Panc1 (cell line): ENCODE results near the gene HTR1D. TPM values are rescaled to one million over a fixed set of nuclear protein-coding genes. Genes with fewer than 3 reads are reported as not detected.

ENCODE experiments used
- ATAC-seq: fragments of 200-7000 bp; cut with Tn5 transposase; 2 replicates; pipeline ENCODE4 v1.9.1; 2020; ENCODE audit warnings: mild to moderate bottlenecking, moderate library complexity
- BruUV-seq: library from RNA; stranded (reverse); fragments of 400-500 nt; replicated peaks from 2 replicates; lab custom pipeline; 2021; lab: Mats Ljungman, UMichigan
- CTCF ChIA-PET: fragments of 300-600 bp; sonication (Branson Sonifier 250); formaldehyde crosslinking; loops from one replicate; lab custom pipeline; 2022; ENCODE audit warnings: antibody characterized with exemption; lab: Charles Lee
- POLR2A ChIA-PET: fragments of 300-600 bp; sonication (Branson Sonifier 250); formaldehyde crosslinking; loops from one replicate; lab custom pipeline; 2022; ENCODE audit warnings: antibody characterized with exemption; lab: Charles Lee
- DNase-seq: peaks from one replicate; pipeline ENCODE4 v3.0.0-alpha.2; 2010; ENCODE audit warnings: low read depth, low spot score
- H3K27ac ChIP-seq: 2 replicates; pipeline ENCODE4 v1.5.1; 2011; ENCODE audit warnings: mild to moderate bottlenecking, low read length, inconsistent platforms
- H3K27me3 ChIP-seq: fragments of 200-500 bp; sonication (Bioruptor generic); 2 replicates; pipeline ENCODE4 v1.6.0; 2014; ENCODE audit warnings: low read length, inconsistent platforms; ENCODE audit not compliant: control insufficient read depth, insufficient read depth
- H3K36me3 ChIP-seq: fragments of 200-500 bp; sonication (Bioruptor generic); 2 replicates; pipeline ENCODE4 v1.5.1; 2014; ENCODE audit warnings: inconsistent platforms, mild to moderate bottlenecking, low read length, moderate library complexity; ENCODE audit not compliant: control insufficient read depth, insufficient read depth
- H3K4me1 ChIP-seq: 2 replicates; pipeline ENCODE4 v1.5.1; 2011; ENCODE audit warnings: inconsistent platforms, mild to moderate bottlenecking, low read length, moderate library complexity; ENCODE audit not compliant: control insufficient read depth, insufficient read depth
- H3K4me3 ChIP-seq, 2 experiments: 2 replicates each; pipeline ENCODE4 v1.5.1; 2011 to 2012; ENCODE audit warnings: low read depth in 2 of 2, low read length in 2 of 2, mild to moderate bottlenecking in 2 of 2, inconsistent platforms in 1 of 2, moderate library complexity in 1 of 2
- H3K9me3 ChIP-seq: fragments of 200-500 bp; sonication (Bioruptor generic); 2 replicates; pipeline ENCODE4 v1.5.1; 2014; ENCODE audit warnings: low read depth, mild to moderate bottlenecking, inconsistent platforms, low read length, moderate library complexity; ENCODE audit not compliant: control insufficient read depth, insufficient read depth
- POLR2AphosphoS5 ChIP-seq: IDR thresholded peaks from 2 replicates; pipeline ENCODE4 v1.6.1; 2012; ENCODE audit warnings: mild to moderate bottlenecking, low read depth, low read length, moderate library complexity
- SIN3A ChIP-seq: IDR thresholded peaks from 2 replicates; pipeline ENCODE4 v1.6.1; 2012; ENCODE audit warnings: low read depth, mild to moderate bottlenecking, low read length, moderate library complexity, borderline replicate concordance; ENCODE audit not compliant: insufficient read depth
- TCF7L2 ChIP-seq: IDR thresholded peaks from 2 replicates; pipeline ENCODE4 v1.6.1; 2011; ENCODE audit warnings: mild to moderate bottlenecking, low read depth, low read length, inconsistent platforms
- in situ Hi-C: cut with HindIII; loops from 2 replicates; pipeline ENCODE4 v1.10.0; 2016; ENCODE audit warnings: low sequenced_read_pairs, low pct_unique_long_range_greater_than_20kb
- intact Hi-C: fragments of 100-400 bp; cut with micrococcal nuclease; formaldehyde crosslinking; loops from one replicate; pipeline ENCODE4 v1.10.0; 2022; ENCODE audit not compliant: unreplicated experiment
- total RNA-seq: library from RNA; stranded (reverse); gene quantifications from one replicate; pipeline ENCODE4 v1.2.1, GENCODE V29; 2021; ENCODE audit not compliant: unreplicated experiment
- TF ChIP-seq, protein P1 (sequence below), 2 experiments: IDR thresholded peaks; 2 replicates each; pipeline ENCODE4 v1.6.1; 2011 to 2012; ENCODE audit warnings: low read depth in 2 of 2, control low read depth in 1 of 2, low read length in 1 of 2, mild to moderate bottlenecking in 1 of 2, moderate library complexity in 1 of 2; ENCODE audit not compliant: insufficient read depth in 1 of 2
- TF ChIP-seq, protein P2 (sequence below): fragments of 450-650 bp; IDR thresholded peaks from 2 replicates; pipeline ENCODE4 v1.5.1; 2017; ENCODE audit warnings: mild to moderate bottlenecking

Gene HTR1D
- total RNA-seq, 1 experiment from 2014 or later, result 3.5 TPM

DNA sequence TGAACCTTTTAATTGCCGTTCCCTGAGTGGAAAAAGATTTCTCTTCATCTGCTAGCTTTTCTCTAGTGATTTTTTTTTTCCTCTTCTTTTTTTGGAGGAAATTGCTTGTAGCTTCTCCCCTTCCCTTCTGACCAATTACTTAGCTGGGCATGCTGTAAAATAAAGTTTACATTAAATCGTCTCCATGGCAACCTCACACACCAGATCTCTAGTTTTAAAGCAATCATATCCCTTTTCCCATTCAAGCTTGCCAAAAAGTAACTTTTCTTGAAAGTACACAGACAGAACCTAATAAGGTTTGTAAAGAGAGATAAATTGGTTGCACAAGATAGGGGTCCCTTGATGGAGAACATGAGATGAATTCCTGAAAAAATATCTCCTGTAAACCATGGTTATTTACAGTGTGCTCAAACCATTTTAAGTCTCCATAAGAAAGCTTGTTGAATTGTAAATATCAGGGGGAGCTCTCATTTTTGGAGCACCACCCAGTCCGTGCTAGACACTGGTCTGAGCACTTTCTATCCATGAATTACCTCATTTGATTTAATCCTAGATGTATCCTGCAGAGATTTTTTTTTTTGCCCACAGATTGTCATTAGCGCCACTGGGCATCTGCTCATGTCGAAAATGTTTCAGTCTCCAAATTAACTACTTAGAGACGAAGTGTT, 32.6 kb upstream of the HTR1D start:
- POLR2A ChIA-PET, result no interaction called here
- BruUV-seq, result no TSS peak
- TF ChIP-seq, protein P1, sequence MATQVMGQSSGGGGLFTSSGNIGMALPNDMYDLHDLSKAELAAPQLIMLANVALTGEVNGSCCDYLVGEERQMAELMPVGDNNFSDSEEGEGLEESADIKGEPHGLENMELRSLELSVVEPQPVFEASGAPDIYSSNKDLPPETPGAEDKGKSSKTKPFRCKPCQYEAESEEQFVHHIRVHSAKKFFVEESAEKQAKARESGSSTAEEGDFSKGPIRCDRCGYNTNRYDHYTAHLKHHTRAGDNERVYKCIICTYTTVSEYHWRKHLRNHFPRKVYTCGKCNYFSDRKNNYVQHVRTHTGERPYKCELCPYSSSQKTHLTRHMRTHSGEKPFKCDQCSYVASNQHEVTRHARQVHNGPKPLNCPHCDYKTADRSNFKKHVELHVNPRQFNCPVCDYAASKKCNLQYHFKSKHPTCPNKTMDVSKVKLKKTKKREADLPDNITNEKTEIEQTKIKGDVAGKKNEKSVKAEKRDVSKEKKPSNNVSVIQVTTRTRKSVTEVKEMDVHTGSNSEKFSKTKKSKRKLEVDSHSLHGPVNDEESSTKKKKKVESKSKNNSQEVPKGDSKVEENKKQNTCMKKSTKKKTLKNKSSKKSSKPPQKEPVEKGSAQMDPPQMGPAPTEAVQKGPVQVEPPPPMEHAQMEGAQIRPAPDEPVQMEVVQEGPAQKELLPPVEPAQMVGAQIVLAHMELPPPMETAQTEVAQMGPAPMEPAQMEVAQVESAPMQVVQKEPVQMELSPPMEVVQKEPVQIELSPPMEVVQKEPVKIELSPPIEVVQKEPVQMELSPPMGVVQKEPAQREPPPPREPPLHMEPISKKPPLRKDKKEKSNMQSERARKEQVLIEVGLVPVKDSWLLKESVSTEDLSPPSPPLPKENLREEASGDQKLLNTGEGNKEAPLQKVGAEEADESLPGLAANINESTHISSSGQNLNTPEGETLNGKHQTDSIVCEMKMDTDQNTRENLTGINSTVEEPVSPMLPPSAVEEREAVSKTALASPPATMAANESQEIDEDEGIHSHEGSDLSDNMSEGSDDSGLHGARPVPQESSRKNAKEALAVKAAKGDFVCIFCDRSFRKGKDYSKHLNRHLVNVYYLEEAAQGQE (IDR thresholded peaks at IDR 0.05; ENCODE audit: insufficient read depth in 1 of 2, low read depth in 2 of 2, low read length in 1 of 2), result no peak
- no peak for TF ChIP-seq TCF7L2
- TF ChIP-seq SIN3A, result no peak
- no peak for TF ChIP-seq POLR2AphosphoS5
- intact Hi-C loops, result no loop called here
- CTCF ChIA-PET, result interaction anchor here (0.5 to 0.7 kb wide), 2 partner anchors 294 to 387 kb away, joined by 5 to 7 read pairs; no protein-coding TSS in a partner anchor
- no peak for DNase-seq
- H3K4me1 ChIP-seq, result no peaks in the 10 kb centered on the region
- H3K9me3 ChIP-seq, result no peaks in the 10 kb centered on the region
- ATAC-seq, result no peak
- no peaks in the 10 kb centered on the region for H3K27me3 ChIP-seq
- in situ Hi-C loops, result no loop called here
- H3K4me3 ChIP-seq, result no peak overlapping the region
- no peaks in the 10 kb centered on the region for H3K36me3 ChIP-seq
- no peak overlapping the region for H3K27ac ChIP-seq

DNA sequence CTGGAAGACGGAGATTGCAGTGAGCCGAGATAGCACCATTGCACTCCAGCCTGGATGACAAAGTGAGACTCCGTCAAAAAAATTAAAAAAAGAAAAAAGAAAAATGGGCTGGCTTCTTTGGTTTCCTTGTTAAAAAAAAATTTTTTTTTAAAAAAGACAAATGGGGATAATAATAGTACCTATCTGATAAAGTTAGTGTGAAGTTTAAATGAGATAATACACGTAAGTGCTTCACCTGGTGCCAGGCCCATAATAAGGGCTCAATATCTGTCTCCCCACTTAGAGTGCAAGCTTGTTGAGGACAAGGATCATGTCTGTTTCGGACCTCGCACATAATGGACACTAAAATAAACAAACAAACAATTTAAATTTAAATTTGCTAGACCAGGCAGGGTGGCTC, 30.0 kb upstream of the HTR1D start:
- no peaks in the 10 kb centered on the region for H3K9me3 ChIP-seq
- CTCF ChIA-PET, result no interaction called here
- H3K4me3 ChIP-seq, result no peak overlapping the region
- H3K27me3 ChIP-seq, result no peaks in the 10 kb centered on the region
- H3K27ac ChIP-seq, result no peak overlapping the region
- intact Hi-C loops, result no loop called here
- in situ Hi-C loops, result no loop called here
- BruUV-seq, result no TSS peak
- no peak for DNase-seq
- TF ChIP-seq, protein P2, sequence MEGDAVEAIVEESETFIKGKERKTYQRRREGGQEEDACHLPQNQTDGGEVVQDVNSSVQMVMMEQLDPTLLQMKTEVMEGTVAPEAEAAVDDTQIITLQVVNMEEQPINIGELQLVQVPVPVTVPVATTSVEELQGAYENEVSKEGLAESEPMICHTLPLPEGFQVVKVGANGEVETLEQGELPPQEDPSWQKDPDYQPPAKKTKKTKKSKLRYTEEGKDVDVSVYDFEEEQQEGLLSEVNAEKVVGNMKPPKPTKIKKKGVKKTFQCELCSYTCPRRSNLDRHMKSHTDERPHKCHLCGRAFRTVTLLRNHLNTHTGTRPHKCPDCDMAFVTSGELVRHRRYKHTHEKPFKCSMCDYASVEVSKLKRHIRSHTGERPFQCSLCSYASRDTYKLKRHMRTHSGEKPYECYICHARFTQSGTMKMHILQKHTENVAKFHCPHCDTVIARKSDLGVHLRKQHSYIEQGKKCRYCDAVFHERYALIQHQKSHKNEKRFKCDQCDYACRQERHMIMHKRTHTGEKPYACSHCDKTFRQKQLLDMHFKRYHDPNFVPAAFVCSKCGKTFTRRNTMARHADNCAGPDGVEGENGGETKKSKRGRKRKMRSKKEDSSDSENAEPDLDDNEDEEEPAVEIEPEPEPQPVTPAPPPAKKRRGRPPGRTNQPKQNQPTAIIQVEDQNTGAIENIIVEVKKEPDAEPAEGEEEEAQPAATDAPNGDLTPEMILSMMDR, result no peak
- TF ChIP-seq POLR2AphosphoS5 (no peak), TCF7L2 (no peak), SIN3A (no peak)
- TF ChIP-seq, protein P1 (IDR thresholded peaks at IDR 0.05; ENCODE audit: insufficient read depth in 1 of 2, low read depth in 2 of 2, low read length in 1 of 2), result no peak
- no peaks in the 10 kb centered on the region for H3K4me1 ChIP-seq
- H3K36me3 ChIP-seq, result no peaks in the 10 kb centered on the region
- ATAC-seq, result no peak
- POLR2A ChIA-PET, result no interaction called here
